ENCODE data around the gene TRAPPC12. TPM values are rescaled to one million over a fixed set of nuclear protein-coding genes. Genes with fewer than 3 reads are reported as not detected.
"Not testable (repeated sequence)": the region's sequence is repeated elsewhere in the genome, so short reads cannot be mapped to it uniquely, and the experiment has no call there.

The TRAPPC12 gene
- 99.9 TPM for polyA plus RNA-seq (ENCODE audit: insufficient read length)
- long read RNA-seq, donor 1, transcript TRAPPC12-220 (2 exons, 1,538 nt), result major isoform, 18 of 43 reads
- long read RNA-seq, donor 1, transcript TRAPPC12-201 (12 exons, 2,508 nt), result minor isoform, 8 of 43 reads
- long read RNA-seq, donor 1, partial matches to known transcripts, result 13 of 43 reads
- long read RNA-seq, donor 1, other reads (novel, unspliced or antisense), result 0 of 43 reads
- long read RNA-seq, donor 2, transcript TRAPPC12-220 (2 exons, 1,538 nt), result minor isoform, 6 of 22 reads
- long read RNA-seq, donor 2, transcript TRAPPC12-222 (2 exons, 567 nt), result minor isoform, 5 of 22 reads
- long read RNA-seq, donor 2, transcript TRAPPC12-201 (12 exons, 2,508 nt), result major isoform, 10 of 22 reads
- long read RNA-seq, donor 2, partial matches to known transcripts, result 0 of 22 reads
- long read RNA-seq, donor 2, other reads (novel, unspliced or antisense), result 0 of 22 reads
- long read RNA-seq, donor 3, partial matches to known transcripts, result 0 of 10 reads
- long read RNA-seq, donor 3, other reads (novel, unspliced or antisense), result 0 of 10 reads
- long read RNA-seq, donor 4, partial matches to known transcripts, result 0 of 2 reads
- long read RNA-seq, donor 4, other reads (novel, unspliced or antisense), result 0 of 2 reads
- long read RNA-seq, donor 5, transcript TRAPPC12-220 (2 exons, 1,538 nt), result minor isoform, 5 of 22 reads
- long read RNA-seq, donor 5, transcript TRAPPC12-201 (12 exons, 2,508 nt), result major isoform, 14 of 22 reads
- long read RNA-seq, donor 5, partial matches to known transcripts, result 0 of 22 reads
- long read RNA-seq, donor 5, other reads (novel, unspliced or antisense), result 0 of 22 reads
- long read RNA-seq, donor 6, transcript TRAPPC12-220 (2 exons, 1,538 nt), result major isoform, 11 of 119 reads
- long read RNA-seq, donor 6, transcript TRAPPC12-201 (12 exons, 2,508 nt), result minor isoform, 7 of 119 reads
- long read RNA-seq, donor 6, partial matches to known transcripts, result 100 of 119 reads
- long read RNA-seq, donor 6, other reads (novel, unspliced or antisense), result 0 of 119 reads
- long read RNA-seq, donor 7, transcript TRAPPC12-220 (2 exons, 1,538 nt), result major isoform, 10 of 28 reads
- long read RNA-seq, donor 7, transcript TRAPPC12-201 (12 exons, 2,508 nt), result minor isoform, 9 of 28 reads
- long read RNA-seq, donor 7, transcript TRAPPC12-222 (2 exons, 567 nt), result minor isoform, 6 of 28 reads
- long read RNA-seq, donor 7, partial matches to known transcripts, result 0 of 28 reads
- long read RNA-seq, donor 7, other reads (novel, unspliced or antisense), result 0 of 28 reads
- long read RNA-seq, donor 8, partial matches to known transcripts, result 0 of 8 reads
- long read RNA-seq, donor 8, other reads (novel, unspliced or antisense), result 0 of 8 reads

GRCh38 chr2:3379647-3380534 is at the start of gene TRAPPC12:
Gene TRAPPC12, plus strand, starts transcription at chr2:3379694. Its CDS starts 7,930 bp downstream, at chr2:3387624.
- peak; percentile 90 for DNase-seq

- DNase-seq, result no peak
These were observed 47.4 kb upstream of the TRAPPC12 start for GRCh38 chr2:3332133-3332532.

GRCh38 chr2:3334392-3335345 is 44.8 kb upstream of the TRAPPC12 start:
- DNase-seq, result no peak

- DNase-seq, result no peak
These were observed 42.6 kb upstream of the TRAPPC12 start for GRCh38 chr2:3336844-3337243.

GRCh38 chr2:3338340-3338739 is 41.2 kb upstream of the TRAPPC12 start:
- no peak for DNase-seq

GRCh38 chr2:3340144-3340543 is 39.4 kb upstream of the TRAPPC12 start:
- no peak for DNase-seq

- no peak for DNase-seq
These were observed 38.2 kb upstream of the TRAPPC12 start for GRCh38 chr2:3341336-3341735.

GRCh38 chr2:3342324-3342723 is 37.2 kb upstream of the TRAPPC12 start:
- no peak for DNase-seq

- no peak for DNase-seq
These were observed 36.5 kb upstream of the TRAPPC12 start for GRCh38 chr2:3343012-3343411.

- no peak for DNase-seq
These were observed 34.6 kb upstream of the TRAPPC12 start for GRCh38 chr2:3344897-3345296.

- no peak for DNase-seq
These were observed 33.9 kb upstream of the TRAPPC12 start for GRCh38 chr2:3345621-3346020.

GRCh38 chr2:3348767-3349166 is 30.7 kb upstream of the TRAPPC12 start:
- DNase-seq, result no peak

GRCh38 chr2:3349211-3349693 is 30.2 kb upstream of the TRAPPC12 start:
- peak; percentile 48 for DNase-seq

GRCh38 chr2:3354986-3355385 is 24.5 kb upstream of the TRAPPC12 start:
- DNase-seq, result no peak

- no peak for DNase-seq
These were observed 23.4 kb upstream of the TRAPPC12 start for GRCh38 chr2:3355951-3356569.

- DNase-seq, result no peak
These were observed 22.7 kb upstream of the TRAPPC12 start for GRCh38 chr2:3356799-3357198.

- DNase-seq, result not testable (repeated sequence)
These were observed 22.0 kb upstream of the TRAPPC12 start for GRCh38 chr2:3357446-3357845.

GRCh38 chr2:3357926-3358325 is 21.6 kb upstream of the TRAPPC12 start:
- DNase-seq, result no peak

All from left kidney (tissue), 8 donors.